HEK293 (cell line): ENCODE measurements around the gene FBLN5.

Source experiments
- CTCF ChIA-PET: fragments of 350-600 bp; formaldehyde crosslinking; extraction: SDS; loops from one replicate; lab custom pipeline; 2021; ENCODE audit warnings: antibody characterized with exemption; lab: Yijun Ruan, JAX
- POLR2A ChIA-PET: fragments of 300-600 bp; formaldehyde crosslinking; extraction: SDS; loops from one replicate; lab custom pipeline; 2020; ENCODE audit warnings: antibody characterized with exemption, inconsistent platforms; lab: Yijun Ruan, JAX
- H3K27ac ChIP-seq: fragments of 200-500 bp; sonication (Bioruptor generic); 2 replicates; pipeline ENCODE4 v1.5.1; 2014; ENCODE audit warnings: low read depth, low read length, control low read depth, inconsistent platforms; ENCODE audit errors: extremely low read depth
- H3K36me3 ChIP-seq, 2 experiments: fragments of 200-500 bp in 1 of 2; sonication (Bioruptor generic) in 1 of 2; 1 replicate in 1 of 2; 2 replicates in 1 of 2; pipeline ENCODE4 v1.5.1; 2014 to 2017; ENCODE audit warnings: inconsistent platforms in 2 of 2, low read length in 2 of 2; ENCODE audit not compliant: control insufficient read depth in 2 of 2, insufficient read depth in 1 of 2
- H3K4me1 ChIP-seq: fragments of 200-500 bp; sonication (Bioruptor generic); 2 replicates; pipeline ENCODE4 v1.5.1; 2014; ENCODE audit warnings: mild to moderate bottlenecking, low read length, inconsistent platforms; ENCODE audit not compliant: control insufficient read depth, insufficient read depth
- H3K4me3 ChIP-seq: 2 replicates; pipeline ENCODE4 v1.5.1; 2011; ENCODE audit warnings: low read depth, mild to moderate bottlenecking, control low read depth, low read length, moderate library complexity
- H3K9me3 ChIP-seq: fragments of 200-500 bp; sonication (Bioruptor generic); 2 replicates; pipeline ENCODE4 v1.5.1; 2014; ENCODE audit warnings: low read depth, low read length, inconsistent platforms; ENCODE audit not compliant: control insufficient read depth, insufficient read depth
- EGR2 ChIP-seq: fragments of 450-650 bp; formaldehyde crosslinking; IDR thresholded peaks from 2 replicates; pipeline ENCODE4 v1.5.1; 2016; ENCODE audit warnings: low read depth, missing biosample characterization, missing genetic modification characterization
- FEZF1 ChIP-seq: fragments of 450-650 bp; formaldehyde crosslinking; IDR thresholded peaks from 2 replicates; pipeline ENCODE4 v1.5.1; 2016; ENCODE audit warnings: missing biosample characterization, missing genetic modification characterization
- GLI4 ChIP-seq: fragments of 450-650 bp; formaldehyde crosslinking; IDR thresholded peaks from 2 replicates; pipeline ENCODE4 v1.5.1; 2016; ENCODE audit warnings: missing biosample characterization, missing genetic modification characterization
- GLIS1 ChIP-seq: fragments of 450-650 bp; formaldehyde crosslinking; IDR thresholded peaks from 2 replicates; pipeline ENCODE4 v1.5.1; 2016; ENCODE audit warnings: missing biosample characterization, missing genetic modification characterization
- IKZF3 ChIP-seq: fragments of 450-650 bp; IDR thresholded peaks from 2 replicates; pipeline ENCODE4 v1.5.0; 2018; ENCODE audit warnings: missing biosample characterization, mild to moderate bottlenecking, missing genetic modification characterization, moderate library complexity
- KLF17 ChIP-seq: fragments of 450-650 bp; formaldehyde crosslinking; IDR thresholded peaks from 2 replicates; pipeline ENCODE4 v1.5.1; 2016; ENCODE audit warnings: missing biosample characterization, missing genetic modification characterization
- KLF8 ChIP-seq: fragments of 450-650 bp; formaldehyde crosslinking; IDR thresholded peaks from 2 replicates; pipeline ENCODE4 v1.5.1; 2016; ENCODE audit warnings: missing biosample characterization, missing genetic modification characterization
- MYNN ChIP-seq: fragments of 450-650 bp; formaldehyde crosslinking; IDR thresholded peaks from 2 replicates; pipeline ENCODE4 v1.5.1; 2016; ENCODE audit warnings: missing biosample characterization, missing genetic modification characterization, borderline replicate concordance
- PBX3 ChIP-seq: sonication (generic); formaldehyde crosslinking; IDR thresholded peaks from 2 replicates; pipeline ENCODE4 v1.8.1; 2022; ENCODE audit warnings: mild to moderate bottlenecking, moderate library complexity, missing genetic modification reagents
- SETDB1 ChIP-seq: IDR thresholded peaks from one replicate; pipeline ENCODE4 v1.6.1; 2017; ENCODE audit warnings: mild to moderate bottlenecking, low read length, moderate library complexity, mixed read lengths; ENCODE audit not compliant: insufficient read length
- SP3 ChIP-seq: fragments of 450-650 bp; formaldehyde crosslinking; IDR thresholded peaks from 2 replicates; pipeline ENCODE4 v1.5.1; 2016; ENCODE audit warnings: missing biosample characterization, missing genetic modification characterization
- ZEB2 ChIP-seq: fragments of 450-650 bp; formaldehyde crosslinking; IDR thresholded peaks from 2 replicates; pipeline ENCODE4 v1.5.1; 2016; ENCODE audit warnings: missing biosample characterization, missing genetic modification characterization
- ZFHX2 ChIP-seq: fragments of 450-650 bp; formaldehyde crosslinking; conservative IDR thresholded peaks from 2 replicates; pipeline ENCODE4 v1.5.1; 2016; ENCODE audit warnings: missing biosample characterization, missing genetic modification characterization
- ZNF112 ChIP-seq: fragments of 450-650 bp; formaldehyde crosslinking; IDR thresholded peaks from 2 replicates; pipeline ENCODE4 v1.5.0; 2017; ENCODE audit warnings: missing biosample characterization, missing genetic modification characterization
- ZNF146 ChIP-seq: fragments of 450-650 bp; formaldehyde crosslinking; IDR thresholded peaks from 2 replicates; pipeline ENCODE4 v1.5.1; 2016; ENCODE audit warnings: missing biosample characterization, missing genetic modification characterization
- ZNF223 ChIP-seq: fragments of 450-650 bp; formaldehyde crosslinking; IDR thresholded peaks from 2 replicates; pipeline ENCODE4 v1.5.1; 2016; ENCODE audit warnings: missing biosample characterization, missing genetic modification characterization
- ZNF24 ChIP-seq: fragments of 450-650 bp; formaldehyde crosslinking; IDR thresholded peaks from 2 replicates; pipeline ENCODE4 v1.5.1; 2016; ENCODE audit warnings: missing biosample characterization, missing genetic modification characterization
- ZNF354C ChIP-seq: fragments of 450-650 bp; formaldehyde crosslinking; IDR thresholded peaks from 2 replicates; pipeline ENCODE4 v1.5.1; 2016; ENCODE audit warnings: missing biosample characterization, missing genetic modification characterization, low read depth, borderline replicate concordance
- ZNF645 ChIP-seq: fragments of 450-650 bp; formaldehyde crosslinking; IDR thresholded peaks from 2 replicates; pipeline ENCODE4; 2016; ENCODE audit warnings: missing biosample characterization, missing genetic modification characterization
- ZNF658 ChIP-seq: fragments of 450-650 bp; formaldehyde crosslinking; IDR thresholded peaks from 2 replicates; pipeline ENCODE4; 2016; ENCODE audit warnings: missing biosample characterization, missing genetic modification characterization
- ZNF747 ChIP-seq: fragments of 450-650 bp; formaldehyde crosslinking; IDR thresholded peaks from 2 replicates; pipeline ENCODE4 v1.5.1; 2016; ENCODE audit warnings: missing biosample characterization, missing genetic modification characterization
- ZNF837 ChIP-seq: fragments of 450-650 bp; formaldehyde crosslinking; IDR thresholded peaks from 2 replicates; pipeline ENCODE4 v1.5.1; 2016; ENCODE audit warnings: missing biosample characterization, missing genetic modification characterization
- ZSCAN30 ChIP-seq: fragments of 450-650 bp; IDR thresholded peaks from 2 replicates; pipeline ENCODE4 v1.5.1; 2018; ENCODE audit warnings: missing biosample characterization, mild to moderate bottlenecking, missing genetic modification characterization, moderate library complexity
- TF ChIP-seq, protein P1 (sequence below): fragments of 450-650 bp; formaldehyde crosslinking; IDR thresholded peaks from 2 replicates; pipeline ENCODE4 v1.5.1; 2016; ENCODE audit warnings: missing biosample characterization, missing genetic modification characterization, low read depth

Gene FBLN5

GRCh38 chr14:91925001-91925726 is 22.3 kb downstream of the FBLN5 start:
- ChIA-PET CTCF (no interaction called here), POLR2A (no interaction called here)
- no peaks in the 10 kb centered on the region for H3K36me3 ChIP-seq
- no peak overlapping the region for H3K4me3 ChIP-seq
- H3K4me1 ChIP-seq: no peaks in the 10 kb centered on the region
- TF ChIP-seq SETDB1 (no peak), MYNN (tag by site-specific recombination) (no peak), SP3 (no peak), ZEB2 (tag by site-specific recombination) (no peak), ZNF24 (tag by site-specific recombination) (no peak), ZNF658 (tag by site-specific recombination) (no peak), GLI4 (tag by site-specific recombination) (no peak), KLF17 (tag by site-specific recombination) (no peak), FEZF1 (tag by site-specific recombination) (no peak)
- H3K27ac ChIP-seq: no peak overlapping the region
- H3K9me3 ChIP-seq: no peaks in the 10 kb centered on the region

DNA sequence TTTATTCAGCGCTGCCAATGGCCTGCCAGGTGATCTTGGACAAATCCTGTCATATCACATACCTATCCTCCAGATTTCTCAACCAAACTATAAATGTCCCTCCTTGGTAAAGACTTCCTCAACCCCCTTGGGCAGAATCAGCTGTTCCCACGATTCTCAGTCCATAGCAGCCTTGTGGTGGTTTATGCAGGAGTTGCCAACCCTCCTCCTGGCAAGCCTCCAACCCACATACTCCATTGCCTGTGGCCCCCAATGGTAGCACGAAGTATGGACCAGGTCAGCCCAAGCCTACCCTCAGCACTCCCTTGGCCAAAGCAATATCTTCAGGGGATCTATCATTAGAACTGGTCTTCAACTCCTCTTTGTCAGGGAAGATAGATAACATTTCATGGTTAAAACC is 27.0 kb downstream of the FBLN5 start:
- Histone ChIP-seq H3K4me1 (no peaks in the 10 kb centered on the region), H3K36me3 (no peaks in the 10 kb centered on the region), H3K9me3 (no peaks in the 10 kb centered on the region)
- POLR2A ChIA-PET: no interaction called here
- CTCF ChIA-PET: interaction anchor here (0.8 to 1.6 kb wide), 2 partner anchors 9 to 272 kb away, joined by 4 to 8 read pairs; no protein-coding TSS in a partner anchor
- no peak for TF ChIP-seq IKZF3
- TF ChIP-seq, all 188 proteins: peak for 0
- no peak overlapping the region for H3K27ac ChIP-seq
- H3K4me3 ChIP-seq: no peak overlapping the region

- no peak overlapping the region for H3K4me3 ChIP-seq
- no peaks in the 10 kb centered on the region for H3K9me3 ChIP-seq
- no peaks in the 10 kb centered on the region for H3K4me1 ChIP-seq
- ChIA-PET POLR2A (no interaction called here), CTCF (interaction anchor here (0.8 to 1.6 kb wide), 2 partner anchors 8 to 271 kb away, joined by 4 to 8 read pairs; no protein-coding TSS in a partner anchor)
- H3K36me3 ChIP-seq: no peaks in the 10 kb centered on the region
- H3K27ac ChIP-seq: no peak overlapping the region
- TF ChIP-seq ZSCAN30 (tag by site-specific recombination) (no peak), ZFHX2 (tag by site-specific recombination) (peak; percentile 26; the same call in 1 of the 2 replicates), KLF8 (tag by site-specific recombination) (no peak), EGR2 (tag by site-specific recombination) (0 out of 2 replicates have a peak, but pooled peaks have one; percentile 57), ZNF645 (tag by site-specific recombination) (no peak)
These were observed 27.7 kb downstream of the FBLN5 start for GRCh38 chr14:91919814-91920213.

GRCh38 chr14:91918186-91918883 is 29.2 kb downstream of the FBLN5 start:
- H3K27ac ChIP-seq: no peak overlapping the region
- ChIA-PET POLR2A (no interaction called here), CTCF (interaction anchor here (0.6 kb wide), 1 partner anchor 57 kb away, joined by 4 read pairs; no protein-coding TSS in a partner anchor)
- H3K4me3 ChIP-seq: no peak overlapping the region
- no peaks in the 10 kb centered on the region for H3K36me3 ChIP-seq
- no peaks in the 10 kb centered on the region for H3K4me1 ChIP-seq
- H3K9me3 ChIP-seq: no peaks in the 10 kb centered on the region
- TF ChIP-seq ZNF146 (tag by site-specific recombination): no peak
- TF ChIP-seq GLIS1 (tag by site-specific recombination): no peak
- TF ChIP-seq ZNF747 (tag by site-specific recombination): no peak
- no peak for TF ChIP-seq ZNF837
- TF ChIP-seq ZNF354C (tag by site-specific recombination): no peak
- no peak for TF ChIP-seq PBX3 (CRISPR knock-in tag)
- TF ChIP-seq, protein P1, sequence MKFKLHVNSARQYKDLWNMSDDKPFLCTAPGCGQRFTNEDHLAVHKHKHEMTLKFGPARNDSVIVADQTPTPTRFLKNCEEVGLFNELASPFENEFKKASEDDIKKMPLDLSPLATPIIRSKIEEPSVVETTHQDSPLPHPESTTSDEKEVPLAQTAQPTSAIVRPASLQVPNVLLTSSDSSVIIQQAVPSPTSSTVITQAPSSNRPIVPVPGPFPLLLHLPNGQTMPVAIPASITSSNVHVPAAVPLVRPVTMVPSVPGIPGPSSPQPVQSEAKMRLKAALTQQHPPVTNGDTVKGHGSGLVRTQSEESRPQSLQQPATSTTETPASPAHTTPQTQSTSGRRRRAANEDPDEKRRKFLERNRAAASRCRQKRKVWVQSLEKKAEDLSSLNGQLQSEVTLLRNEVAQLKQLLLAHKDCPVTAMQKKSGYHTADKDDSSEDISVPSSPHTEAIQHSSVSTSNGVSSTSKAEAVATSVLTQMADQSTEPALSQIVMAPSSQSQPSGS (tag by site-specific recombination): no peak
- TF ChIP-seq ZNF112: no peak
- TF ChIP-seq ZNF223 (tag by site-specific recombination): no peak
